Transverse colon (tissue), 4 donors: ENCODE data around the gene OR2AJ1. TPM values are rescaled to one million over a fixed set of nuclear protein-coding genes. Genes with fewer than 3 reads are reported as not detected.
A peak's percentile ranks its signal among the peaks of the same experiment; 100 is the strongest.

ENCODE experiments used
- DNase-seq: peaks from one replicate; pipeline ENCODE4 v3.0.0-alpha.2; 2019
- H3K27ac ChIP-seq, 4 donors: fragments of 200-600 bp; sonication (generic); 2 replicates each; pipeline ENCODE4 v1.5.1; 2016 to 2018; ENCODE audit warnings: inconsistent platforms in 4 of 4
- H3K27me3 ChIP-seq: fragments of 200-600 bp; sonication (generic); 2 replicates; pipeline ENCODE4 v1.5.1; 2017; ENCODE audit warnings: inconsistent platforms
- H3K36me3 ChIP-seq, 4 donors: fragments of 200-600 bp; sonication (generic); 2 replicates each; pipeline ENCODE4 v1.5.1; 2017 to 2019; ENCODE audit warnings: inconsistent platforms in 4 of 4
- H3K4me1 ChIP-seq, 4 donors: fragments of 200-600 bp; sonication (generic); 2 replicates each; pipeline ENCODE4 v1.5.1; 2017 to 2020; ENCODE audit warnings: inconsistent platforms in 4 of 4
- H3K4me3 ChIP-seq, 4 donors: fragments of 200-600 bp; sonication (generic); 1 replicate in 1 of 4; 2 replicates in 3 of 4; pipeline versions ENCODE4 v1.5.1 to v1.6.1; 2017 to 2019; ENCODE audit warnings: inconsistent platforms in 4 of 4
- H3K9me3 ChIP-seq, 2 donors: fragments of 200-600 bp; sonication (generic); 2 replicates each; pipeline ENCODE4 v1.5.1; 2017 to 2019; ENCODE audit warnings: inconsistent platforms in 2 of 2
- CTCF ChIP-seq, 5 experiments: fragments of 200-600 bp in 3 of 5; fragments of 450-650 bp in 2 of 5; sonication (generic) in 3 of 5; IDR thresholded peaks; 1 replicate in 2 of 5; 2 replicates in 3 of 5; pipeline ENCODE4 v1.5.1; 2016 to 2017; ENCODE audit warnings: antibody characterized with exemption in 5 of 5, inconsistent platforms in 3 of 5, mild to moderate bottlenecking in 2 of 5, moderate library complexity in 1 of 5
- EP300 ChIP-seq: sonication (generic); formaldehyde crosslinking; IDR thresholded peaks from one replicate; pipeline ENCODE4 v1.6.1; 2017; ENCODE audit warnings: antibody characterized with exemption, low read depth
- POLR2A ChIP-seq: fragments of 450-650 bp; IDR thresholded peaks from one replicate; pipeline ENCODE4 v1.6.1; 2016; ENCODE audit warnings: antibody characterized with exemption, mild to moderate bottlenecking, moderate library complexity
- POLR2AphosphoS5 ChIP-seq, 3 donors: sonication (generic); formaldehyde crosslinking; IDR thresholded peaks; one replicate each; pipeline ENCODE4 v1.6.1; 2016; ENCODE audit warnings: antibody characterized with exemption in 3 of 3
- WGBS, 2 donors: methylation state at CpG; one replicate each; pipeline ENCODE4 v1.1.5; 2018; ENCODE audit warnings: low coverage in 1 of 2; 5-methylcytosine and 5-hydroxymethylcytosine counted together
- in situ Hi-C, 4 donors: fragments of 200-750 bp; cut with MboI; loops; one replicate each; pipeline versions ENCODE4 v1.15.0 to v1.15.1; 2017; ENCODE audit warnings: low sequenced_read_pairs in 3 of 4, low pct_ligation_motif_present in 1 of 4, low pct_unique_long_range_greater_than_20kb in 1 of 4
- intact Hi-C: fragments of 100-400 bp; cut with DNase I; formaldehyde crosslinking; loops from one replicate; pipeline ENCODE4 v1.15.1; 2023; ENCODE audit warnings: low total_unique reads
- total RNA-seq, 4 donors: library from RNA; depleted of rRNA; stranded (reverse); fragments of >200 nt; gene quantifications; one replicate each; pipeline ENCODE4 v1.1.0, GENCODE V29; 2016

Gene OR2AJ1
- total RNA-seq, 4 donors from 2014 or later: not detected

- Histone ChIP-seq H3K27ac (no peak overlapping the region), H3K4me1 (no peaks in the 10 kb centered on the region), H3K4me3 (no peak overlapping the region), H3K9me3 (peaks cover 0 to 5% of the 10 kb centered on the region in 2 donors), H3K36me3 (no peaks in the 10 kb centered on the region), H3K27me3 (no peaks in the 10 kb centered on the region)
- WGBS, 2 donors: 94 to 100% methylated on average over 3 to 14 of the region's 14 CpGs
- in situ Hi-C loops (no loop called here), intact Hi-C loops (no loop called here)
- DNase-seq: no peak
- no peak for TF ChIP-seq CTCF (IDR thresholded peaks at IDR 0.05)
- TF ChIP-seq EP300: no peak
- TF ChIP-seq POLR2A: no peak
- no peak for TF ChIP-seq POLR2AphosphoS5 (IDR thresholded peaks at IDR 0.05)
Measured at GRCh38 chr1:247895976-247896375, 28.7 kb upstream of the OR2AJ1 start.

- H3K4me3 ChIP-seq: no peak overlapping the region
- H3K27me3 ChIP-seq: no peaks in the 10 kb centered on the region
- in situ Hi-C loops: no loop called here
- no peak overlapping the region for H3K27ac ChIP-seq
- TF ChIP-seq POLR2AphosphoS5 (IDR thresholded peaks at IDR 0.05) (no peak), EP300 (no peak), CTCF (IDR thresholded peaks at IDR 0.05) (no peak), POLR2A (no peak)
- intact Hi-C loops: no loop called here
- no peaks in the 10 kb centered on the region for H3K9me3 ChIP-seq
- WGBS, 2 donors: 62 to 85% methylated on average over 3 to 6 of the region's 6 CpGs
- no peak for DNase-seq
- H3K4me1 ChIP-seq: peaks cover 0 to 3% (median 0%) of the 10 kb centered on the region in 4 donors
- H3K36me3 ChIP-seq: no peaks in the 10 kb centered on the region
Measured at GRCh38 chr1:247904122-247904521, 20.6 kb upstream of the OR2AJ1 start.

- in situ Hi-C loops (no loop called here), intact Hi-C loops (no loop called here)
- no peak for DNase-seq
- H3K36me3 ChIP-seq: no peaks in the 10 kb centered on the region
- H3K4me1 ChIP-seq: peaks cover 0 to 3% (median 0%) of the 10 kb centered on the region in 4 donors
- TF ChIP-seq EP300 (no peak), POLR2A (no peak), POLR2AphosphoS5 (IDR thresholded peaks at IDR 0.05) (no peak), CTCF (IDR thresholded peaks at IDR 0.05) (no peak)
- no peaks in the 10 kb centered on the region for H3K9me3 ChIP-seq
- H3K27ac ChIP-seq: no peak overlapping the region
- H3K4me3 ChIP-seq: no peak overlapping the region
- WGBS, 2 donors: 99% methylated on average over 13 of the region's 13 CpGs; no CpG with 5 or more reads in 1 of the 2 donors
- no peaks in the 10 kb centered on the region for H3K27me3 ChIP-seq
Measured at GRCh38 chr1:247905181-247905580, 19.5 kb upstream of the OR2AJ1 start.

GRCh38 chr1:247905910-247906503 is 18.7 kb upstream of the OR2AJ1 start:
- H3K9me3 ChIP-seq: no peaks in the 10 kb centered on the region
- intact Hi-C loops (no loop called here), in situ Hi-C loops (no loop called here)
- TF ChIP-seq CTCF (IDR thresholded peaks at IDR 0.05): no peak
- no peak for TF ChIP-seq EP300
- no peak for TF ChIP-seq POLR2A
- no peak for TF ChIP-seq POLR2AphosphoS5 (IDR thresholded peaks at IDR 0.05)
- no peak for DNase-seq
- 32 to 68% methylated on average over 3 to 9 of the region's 9 CpGs for WGBS, 2 donors
- no peak overlapping the region for H3K27ac ChIP-seq
- H3K27me3 ChIP-seq: no peaks in the 10 kb centered on the region
- no peaks in the 10 kb centered on the region for H3K36me3 ChIP-seq
- H3K4me3 ChIP-seq: peak overlapping the region in 1 of 4 donors; percentile 35
- peaks cover 0 to 3% (median 0%) of the 10 kb centered on the region in 4 donors for H3K4me1 ChIP-seq
